Osteoblast (primary cell): ENCODE measurements around the gene BUD23. TPM values are rescaled to one million over a fixed set of nuclear protein-coding genes. Genes with fewer than 3 reads are reported as not detected.

Experiments used
- DNase-seq: peaks from one replicate; pipeline ENCODE4 v3.0.0; 2011; ENCODE audit warnings: low spot score, mixed read lengths; ENCODE audit not compliant: insufficient read length; ENCODE audit errors: missing footprints
- H2AFZ ChIP-seq: 2 replicates; pipeline ENCODE4 v1.6.0; 2011; ENCODE audit warnings: mild to moderate bottlenecking, low read length
- H3K27ac ChIP-seq: 2 replicates; pipeline ENCODE4 v1.5.1; 2011; ENCODE audit warnings: mild to moderate bottlenecking, low read depth, low read length, moderate library complexity
- H3K27me3 ChIP-seq: 2 replicates; pipeline ENCODE4 v1.6.0; 2012; ENCODE audit warnings: mild to moderate bottlenecking, control low read depth, inconsistent platforms, low read length, moderate library complexity; ENCODE audit not compliant: insufficient read depth
- H3K36me3 ChIP-seq: 2 replicates; pipeline ENCODE4 v1.5.1; 2011; ENCODE audit warnings: mild to moderate bottlenecking, low read length, control low read depth, moderate library complexity; ENCODE audit not compliant: insufficient read depth
- H3K4me1 ChIP-seq: 2 replicates; pipeline ENCODE4 v1.5.1; 2011; ENCODE audit warnings: mild to moderate bottlenecking, low read length, control low read depth, moderate library complexity; ENCODE audit not compliant: insufficient read depth
- H3K4me2 ChIP-seq: 2 replicates; pipeline ENCODE4 v1.6.0; 2011; ENCODE audit warnings: mild to moderate bottlenecking, low read length; ENCODE audit not compliant: insufficient read depth
- H3K4me3 ChIP-seq: fragments of 200-600 bp; sonication (generic); 3 replicates; pipeline ENCODE4 v1.5.1; 2012; ENCODE audit warnings: mild to moderate bottlenecking, low read length, inconsistent platforms; ENCODE audit not compliant: insufficient read depth
- H3K79me2 ChIP-seq: 2 replicates; pipeline ENCODE4 v1.6.0; 2012; ENCODE audit warnings: mild to moderate bottlenecking, low read length, control low read depth, inconsistent platforms; ENCODE audit not compliant: insufficient read depth
- H3K9me3 ChIP-seq: 2 replicates; pipeline ENCODE4 v1.5.1; 2011; ENCODE audit warnings: low read depth, low read length, control low read depth
- H4K20me1 ChIP-seq: 2 replicates; pipeline ENCODE4 v1.6.0; 2012; ENCODE audit warnings: mild to moderate bottlenecking, low read length, control low read depth; ENCODE audit not compliant: insufficient read depth
- CTCF ChIP-seq: IDR thresholded peaks from 2 replicates; pipeline ENCODE4 v1.5.1; 2011; ENCODE audit warnings: mild to moderate bottlenecking, low read depth, low read length, moderate library complexity; ENCODE audit errors: extremely low read depth
- total RNA-seq: library from RNA; depleted of rRNA; stranded (reverse); fragments of >200 nt; gene quantifications from 2 replicates; pipeline ENCODE4 v1.2.3, GENCODE V29; 2012

The BUD23 gene
- total RNA-seq, 1 donor = 36.9 TPM

DNA sequence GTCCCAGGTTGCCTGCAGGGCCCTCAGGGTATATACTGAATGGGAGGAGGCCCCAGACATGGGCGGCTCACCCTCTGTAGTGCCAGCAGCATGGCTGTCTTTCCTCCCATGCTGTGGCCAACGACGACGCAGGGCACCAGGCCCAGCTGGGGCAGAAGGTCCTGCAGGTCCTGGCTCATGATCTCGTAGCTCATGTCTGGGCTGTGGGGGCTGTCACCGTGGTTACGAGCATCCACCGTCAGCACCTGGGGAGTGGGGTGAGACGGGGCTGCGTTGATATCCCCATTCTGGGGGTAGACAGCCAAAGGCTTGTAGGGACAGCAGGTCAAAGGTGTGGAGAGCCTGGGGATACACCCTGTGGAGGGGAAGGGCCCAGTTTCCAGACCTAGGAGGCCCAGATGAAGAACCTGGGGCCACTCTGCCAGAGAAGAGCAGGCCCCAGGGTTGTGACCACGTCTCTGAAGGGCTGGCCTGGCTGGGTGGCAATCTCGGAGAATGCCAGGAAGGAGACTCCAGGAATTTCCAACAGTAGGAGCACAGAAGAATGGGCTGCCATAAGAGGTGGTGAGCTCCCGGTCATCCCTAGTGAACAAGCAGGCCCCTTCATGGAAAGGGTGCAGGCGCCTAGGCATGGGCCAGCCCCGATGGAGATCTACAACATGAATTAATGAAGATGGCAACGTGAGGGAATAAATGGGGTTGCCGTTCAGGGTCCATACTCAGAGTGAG lies 54.3 kb downstream of the BUD23 start:
- Histone ChIP-seq H3K36me3 (peaks cover 6% of the 10 kb centered on the region), H3K4me3 (peak overlapping the region; percentile 97), H3K4me2 (peak overlapping the region; percentile 95), H4K20me1 (peaks cover 5% of the 10 kb centered on the region), H2AFZ (peak overlapping the region; percentile 25), H3K27ac (no peak overlapping the region), H3K9me3 (no peaks in the 10 kb centered on the region), H3K4me1 (peaks cover 15% of the 10 kb centered on the region), H3K27me3 (no peaks in the 10 kb centered on the region), H3K79me2 (peaks cover 11% of the 10 kb centered on the region)
- DNase-seq = peak; percentile 52
- no peak for TF ChIP-seq CTCF

GRCh38 chr7:73738220-73738611 lies 54.8 kb downstream of the BUD23 start:
- peaks cover 5% of the 10 kb centered on the region for H4K20me1 ChIP-seq
- H3K4me2 ChIP-seq = peak overlapping the region; percentile 95
- H3K4me3 ChIP-seq = peak overlapping the region; percentile 97
- no peaks in the 10 kb centered on the region for H3K27me3 ChIP-seq
- peaks cover 15% of the 10 kb centered on the region for H3K4me1 ChIP-seq
- TF ChIP-seq CTCF = no peak
- peaks cover 11% of the 10 kb centered on the region for H3K79me2 ChIP-seq
- DNase-seq = peak; percentile 96
- H3K36me3 ChIP-seq = peaks cover 6% of the 10 kb centered on the region
- H3K27ac ChIP-seq = peak overlapping the region; percentile 41
- H2AFZ ChIP-seq = peak overlapping the region; percentile 97
- no peaks in the 10 kb centered on the region for H3K9me3 ChIP-seq

- no peaks in the 10 kb centered on the region for H3K27me3 ChIP-seq
- H3K4me1 ChIP-seq = peaks cover 15% of the 10 kb centered on the region
- H3K9me3 ChIP-seq = no peaks in the 10 kb centered on the region
- peaks cover 6% of the 10 kb centered on the region for H3K36me3 ChIP-seq
- peak within 1 kb of the TSS; percentile 97 for H3K4me3 ChIP-seq
- H4K20me1 ChIP-seq = peaks cover 5% of the 10 kb centered on the region
- no peak for TF ChIP-seq CTCF
- H3K27ac ChIP-seq = peak within 1 kb of the TSS; percentile 63
- peak; percentile 99 for DNase-seq
- H2AFZ ChIP-seq = peak within 1 kb of the TSS; percentile 97
- H3K4me2 ChIP-seq = peak within 1 kb of the TSS; percentile 95
- H3K79me2 ChIP-seq = peaks cover 11% of the 10 kb centered on the region
Observed at GRCh38 chr7:73738612-73739386, 55.4 kb downstream of the BUD23 start, which contains the start of gene ABHD11. Gene ABHD11 (minus strand): TSS chr7:73738802. CDS start chr7:73738770, 32 bp downstream.

GRCh38 chr7:73739387-73739767 lies 56.0 kb downstream of the BUD23 start:
- peak overlapping the region; percentile 95 for H3K4me2 ChIP-seq
- H3K27ac ChIP-seq = peak overlapping the region; percentile 63
- peak; percentile 89 for DNase-seq
- no peaks in the 10 kb centered on the region for H3K9me3 ChIP-seq
- H3K4me3 ChIP-seq = peak overlapping the region; percentile 97
- H3K4me1 ChIP-seq = peaks cover 15% of the 10 kb centered on the region
- H4K20me1 ChIP-seq = peaks cover 5% of the 10 kb centered on the region
- peak overlapping the region; percentile 93 for H2AFZ ChIP-seq
- H3K79me2 ChIP-seq = peaks cover 11% of the 10 kb centered on the region
- H3K36me3 ChIP-seq = peaks cover 6% of the 10 kb centered on the region
- TF ChIP-seq CTCF = no peak
- H3K27me3 ChIP-seq = no peaks in the 10 kb centered on the region
